SHP77 treated with DMSO at 0.1 percent for 48 hours (cell line): ENCODE measurements around the gene DCLK1.

Source experiments
- DNase-seq: peaks from one replicate; lab custom pipeline; 2025; lab: John Stamatoyannopoulos, UW

The DCLK1 gene

DNA sequence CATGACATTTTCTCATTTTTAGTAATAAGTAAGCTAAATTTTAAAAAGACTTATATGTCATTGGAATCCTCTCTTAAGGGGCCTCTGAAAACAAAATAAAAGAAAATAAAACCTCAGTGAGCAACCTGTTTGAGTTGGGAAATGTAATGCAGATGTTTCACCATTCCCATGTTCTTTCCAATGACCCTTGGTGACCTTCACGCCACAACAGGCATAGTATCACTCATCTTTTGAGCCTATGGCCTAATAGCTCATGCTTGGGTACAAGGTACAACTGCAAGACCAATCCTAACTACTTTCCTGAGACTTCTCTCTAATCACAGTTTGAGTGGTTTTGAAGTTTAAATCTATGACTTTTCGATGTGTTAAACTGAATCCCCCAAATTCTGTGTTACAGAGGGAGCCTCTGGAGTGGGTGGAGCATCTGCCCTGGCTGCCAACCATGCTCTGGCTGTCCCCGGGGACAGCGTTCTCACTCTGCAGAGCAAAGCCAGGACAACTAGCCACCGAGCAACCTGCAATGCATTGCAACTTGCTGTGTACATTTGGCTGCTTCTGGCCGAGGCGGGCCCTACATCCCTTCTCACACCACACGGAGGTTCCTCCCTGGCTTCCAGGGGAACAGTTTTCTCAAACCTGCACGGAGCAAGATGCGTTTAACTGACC is 346.8 kb downstream of the DCLK1 start:
- DNase-seq, result no peak

DNA sequence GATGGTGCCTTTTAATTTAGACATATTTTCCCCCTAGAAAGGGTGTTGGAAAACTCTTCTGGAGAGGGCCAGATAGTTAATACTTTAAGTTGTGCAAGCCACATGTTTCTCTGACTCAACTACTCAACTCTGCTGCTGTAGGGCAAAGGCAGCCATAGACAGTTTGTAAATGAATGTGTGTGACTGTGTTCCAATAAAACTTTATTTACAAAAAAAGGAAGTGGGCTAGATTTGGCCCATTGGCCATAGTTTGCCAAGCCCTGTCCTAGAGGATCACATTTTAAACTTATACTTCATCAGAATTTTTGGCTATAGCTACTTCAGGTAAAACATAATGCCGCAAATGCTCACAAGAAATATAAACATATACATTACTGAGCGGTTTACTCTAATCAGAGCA is 348.4 kb downstream of the DCLK1 start:
- no peak for DNase-seq

DNA sequence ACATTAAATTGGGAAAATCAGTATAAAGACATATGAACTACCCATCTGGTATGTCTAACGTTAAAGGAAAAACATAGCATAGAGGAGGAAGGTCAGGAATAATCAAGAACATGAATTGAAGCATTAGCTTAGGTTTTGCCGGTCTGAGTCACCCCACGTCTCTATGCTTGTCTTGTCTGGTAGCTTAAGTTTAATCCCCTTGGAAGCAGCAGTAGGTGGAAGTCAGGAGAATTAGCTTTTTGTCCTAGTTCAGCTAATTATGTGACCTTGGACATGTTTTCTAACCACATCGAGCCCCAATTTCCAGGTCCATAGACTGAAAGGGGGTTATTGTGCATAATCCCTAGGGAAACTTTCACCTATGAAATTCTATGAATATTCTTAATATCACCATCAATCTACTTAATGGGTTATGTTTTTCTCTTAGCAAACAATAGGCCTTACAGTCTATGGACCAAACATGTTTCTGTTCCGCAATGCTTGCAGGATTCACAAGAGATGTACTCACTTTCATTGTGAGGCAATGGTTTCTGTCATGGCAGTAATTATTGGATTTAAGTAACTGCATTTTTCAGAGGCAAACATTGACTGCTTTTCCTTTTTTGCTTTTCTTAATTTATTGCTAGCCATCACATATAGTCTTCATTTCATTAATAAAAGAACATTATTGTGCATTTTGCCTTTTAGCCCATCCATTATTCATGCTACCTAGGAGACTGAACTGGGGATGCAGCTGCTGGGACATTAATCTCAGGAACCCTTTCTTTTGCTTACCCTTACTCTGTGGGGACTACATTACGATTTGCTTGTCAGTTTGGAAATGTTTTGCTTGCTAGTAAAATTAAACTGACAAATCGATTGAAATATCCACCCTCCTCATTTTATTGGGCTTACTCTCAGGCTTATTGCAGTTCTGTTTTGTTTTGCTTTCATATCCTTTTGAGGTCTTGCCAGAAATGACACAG is 349.9 kb downstream of the DCLK1 start:
- DNase-seq, result no peak

DNA sequence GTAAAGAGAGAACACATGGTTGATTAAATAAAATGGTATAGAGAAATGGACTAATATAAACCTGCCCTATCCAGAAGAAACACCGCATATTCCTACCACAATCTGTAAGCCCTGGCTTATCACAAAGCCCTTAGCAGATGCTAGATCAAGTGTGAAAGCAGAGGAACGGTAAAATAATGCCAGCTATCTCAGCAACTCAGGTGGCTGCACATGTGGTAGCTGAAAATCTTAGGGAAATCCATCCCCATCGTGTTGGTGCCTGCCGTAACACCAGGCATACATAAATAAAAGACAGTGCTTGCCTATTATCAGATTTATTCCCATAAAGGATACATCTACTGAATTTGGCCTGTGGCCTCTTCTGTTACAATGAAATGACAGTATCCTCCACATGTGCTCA is 350.6 kb downstream of the DCLK1 start:
- no peak for DNase-seq

DNA sequence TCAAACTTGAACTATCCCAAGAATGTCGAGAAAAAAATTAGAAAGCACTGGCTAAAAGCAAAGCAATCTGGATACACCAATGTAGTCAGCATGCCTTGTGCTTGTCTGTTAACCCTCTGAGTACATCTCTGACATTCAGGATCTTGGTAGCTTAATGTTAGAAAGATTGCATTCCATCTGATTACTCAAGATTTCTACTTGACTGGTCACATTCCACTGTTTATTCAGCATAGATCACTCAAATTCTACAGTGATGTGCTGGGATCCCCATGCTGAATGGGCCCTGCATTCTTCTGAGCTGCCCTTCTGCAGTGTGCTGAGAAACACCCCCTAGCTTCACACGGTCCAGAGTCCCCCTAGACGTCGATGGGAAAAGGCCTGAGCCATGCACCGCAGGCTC is 359.3 kb downstream of the DCLK1 start:
- no peak for DNase-seq

DNA sequence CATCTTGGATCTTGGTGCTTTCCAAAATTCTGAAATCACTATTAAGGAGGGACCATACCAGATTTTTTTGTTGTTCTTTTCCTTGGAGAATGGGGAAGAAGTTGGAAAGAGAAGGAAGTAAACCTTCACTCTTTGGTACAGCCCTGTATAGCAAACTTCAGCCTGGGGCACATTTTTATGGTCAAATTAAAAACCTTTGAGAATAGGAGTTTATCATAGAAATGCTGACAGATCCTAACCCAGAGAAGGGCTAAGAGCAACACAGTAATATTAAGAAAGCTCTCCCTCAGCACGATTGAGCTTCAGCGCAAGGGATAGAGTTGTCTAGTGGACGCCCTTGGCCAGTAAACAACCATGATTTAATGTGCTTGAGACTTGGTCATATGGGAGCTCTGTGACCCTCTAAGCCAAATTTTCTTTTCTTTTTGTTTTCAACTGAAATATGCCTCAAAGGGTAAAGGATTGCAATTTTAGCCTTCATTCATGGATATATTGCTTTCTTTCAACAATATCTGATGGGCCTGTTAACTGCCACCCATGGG is 360.4 kb downstream of the DCLK1 start:
- DNase-seq, result no peak

DNA sequence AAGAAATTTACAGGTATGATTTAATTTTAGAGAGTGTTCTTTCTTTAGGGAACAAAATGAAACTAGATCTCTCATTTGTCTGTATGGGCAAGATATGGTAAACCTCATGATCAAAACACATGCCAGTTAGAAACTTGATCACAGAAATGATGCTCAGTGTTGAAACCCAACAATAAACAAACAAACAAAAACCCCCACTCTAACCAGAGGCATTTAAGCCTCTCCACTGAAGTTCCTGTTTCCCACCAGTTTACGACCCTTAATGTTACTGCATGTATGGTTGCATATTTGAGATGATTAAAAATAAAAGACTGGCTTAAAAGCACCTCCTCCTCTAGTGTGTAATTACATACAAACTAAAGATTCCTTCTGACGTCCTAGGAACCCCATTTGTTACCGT is 361.4 kb downstream of the DCLK1 start:
- no peak for DNase-seq

DNA sequence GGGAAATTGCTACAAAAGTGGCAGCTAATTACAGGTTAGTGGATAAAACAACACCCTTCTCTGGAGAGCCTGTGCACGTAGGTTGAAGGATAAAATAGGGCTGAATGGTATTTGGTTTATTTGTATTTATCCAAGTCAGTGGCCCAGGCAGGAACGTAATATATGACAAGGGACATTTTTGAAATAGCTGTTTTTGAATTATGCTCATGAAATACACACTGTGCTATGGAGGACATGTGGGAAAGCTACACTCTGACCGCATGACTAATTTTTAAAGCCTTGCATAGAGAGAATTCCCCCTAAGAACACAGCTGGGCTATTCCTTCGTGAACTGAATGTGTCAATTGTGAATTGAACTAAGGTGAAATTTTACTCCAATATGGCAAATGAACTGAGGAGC is 362.6 kb downstream of the DCLK1 start:
- no peak for DNase-seq

DNA sequence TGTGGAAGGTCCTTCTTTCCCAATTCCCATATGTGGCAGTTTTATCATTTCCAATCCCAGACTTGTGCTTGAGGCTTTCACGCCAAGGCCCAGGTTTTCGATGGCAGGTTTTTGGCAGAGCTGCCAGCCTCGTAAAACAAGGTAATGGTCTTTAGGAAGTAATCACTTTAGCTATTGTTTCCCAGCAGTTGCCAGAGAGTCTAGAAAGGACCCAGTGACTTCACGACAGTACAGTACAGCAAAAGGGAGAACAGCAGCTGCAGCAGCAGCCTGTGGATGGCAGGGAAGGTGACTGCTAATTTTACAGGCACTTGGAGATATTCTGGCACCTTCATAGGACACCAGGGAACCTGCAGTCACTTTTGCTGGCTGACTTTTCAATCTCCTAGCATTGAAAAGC is 363.1 kb downstream of the DCLK1 start:
- no peak for DNase-seq

DNA sequence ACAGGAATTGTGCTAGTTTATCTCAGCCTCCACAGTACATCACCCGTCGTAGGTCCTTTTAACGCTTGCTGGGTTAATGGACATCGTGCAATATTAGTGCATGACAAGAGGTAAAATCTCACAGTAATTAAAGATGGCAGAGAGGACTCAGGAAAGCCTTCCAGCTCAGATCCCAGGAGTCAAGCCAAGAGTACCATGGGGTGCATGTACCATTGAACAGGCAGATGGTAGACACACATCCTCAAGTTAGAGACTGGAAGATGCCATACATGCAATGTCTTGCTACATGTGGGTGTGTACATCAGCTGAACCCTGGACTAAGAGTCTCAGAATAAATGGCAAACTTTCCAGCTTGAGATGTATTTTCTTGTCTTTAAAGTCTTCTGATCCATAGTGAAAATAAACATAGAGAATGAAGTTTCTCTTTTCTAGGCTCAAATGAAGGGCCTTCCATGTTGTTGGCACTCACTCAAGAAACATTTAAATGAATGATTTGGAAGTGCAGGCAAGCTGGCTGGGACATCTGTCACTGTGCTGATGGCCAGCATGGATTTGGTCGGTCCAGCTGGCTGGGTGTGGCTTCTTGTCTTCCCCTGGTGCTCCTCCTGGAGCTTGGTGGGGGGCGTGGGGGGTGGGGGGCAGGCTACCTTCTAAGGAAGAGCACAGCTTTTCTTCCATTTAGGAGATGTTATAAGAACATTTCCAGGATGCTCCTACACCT is 363.8 kb downstream of the DCLK1 start:
- DNase-seq, result no peak

DNA sequence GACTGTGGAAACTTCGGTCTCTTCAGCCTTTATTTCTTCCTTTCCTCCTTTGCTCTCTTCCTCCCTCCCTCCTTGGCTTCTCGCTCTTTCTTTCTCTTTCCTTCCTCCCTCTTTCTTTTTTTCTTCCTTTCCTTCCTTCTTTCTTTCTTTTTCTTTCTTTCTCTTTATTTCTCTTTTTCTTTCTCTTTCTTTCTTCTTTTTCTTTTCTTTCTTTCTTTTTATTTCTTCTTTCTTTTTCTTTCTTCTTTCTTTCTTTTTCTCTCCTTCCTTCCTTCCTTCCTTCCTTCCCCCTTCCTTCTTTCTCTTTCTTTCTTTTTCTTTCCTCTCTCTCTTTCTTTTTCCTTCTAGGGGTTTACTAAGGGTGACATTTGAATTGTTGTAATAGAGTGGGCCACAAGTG is 364.5 kb downstream of the DCLK1 start:
- DNase-seq, result no peak

DNA sequence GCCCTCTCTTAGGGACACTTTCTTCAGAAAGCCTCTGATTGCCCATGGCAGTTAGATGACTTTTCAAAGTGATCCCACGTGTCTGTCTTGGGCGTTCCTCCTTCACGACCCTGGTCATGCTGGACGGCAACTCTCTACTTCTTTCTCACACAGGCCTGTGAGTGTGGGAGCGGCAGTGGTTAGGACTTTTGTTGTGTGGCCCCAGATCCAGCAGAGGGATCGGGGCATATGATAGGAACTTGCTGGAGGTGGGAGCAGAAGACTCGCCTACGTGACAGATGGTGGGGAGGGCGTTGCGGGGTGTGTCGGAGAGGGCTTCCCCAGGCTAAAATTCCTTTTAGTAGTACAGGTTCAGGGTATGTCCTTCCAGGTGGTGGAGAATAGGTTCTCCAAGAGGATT is 365.2 kb downstream of the DCLK1 start:
- DNase-seq, result no peak

DNA sequence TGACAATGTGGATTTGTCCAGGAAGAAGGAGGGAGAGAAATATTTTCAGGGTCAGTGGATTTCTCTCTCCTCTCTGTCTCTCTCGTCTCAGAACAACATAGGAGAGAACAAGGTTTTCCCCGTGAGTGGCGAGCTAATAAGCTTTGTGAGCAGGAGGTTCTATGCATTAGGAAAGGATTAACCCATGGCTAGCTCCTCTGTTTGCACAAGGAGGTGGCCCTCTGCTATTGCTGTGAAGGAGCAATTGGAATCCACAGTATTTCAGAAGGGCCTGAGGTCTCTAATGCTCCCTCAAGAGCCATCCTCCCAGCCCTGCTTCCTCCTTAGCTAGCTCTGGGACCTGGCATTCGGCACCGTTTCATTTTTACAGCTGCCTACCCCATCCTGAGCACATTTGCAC is 365.8 kb downstream of the DCLK1 start:
- DNase-seq, result no peak

DNA sequence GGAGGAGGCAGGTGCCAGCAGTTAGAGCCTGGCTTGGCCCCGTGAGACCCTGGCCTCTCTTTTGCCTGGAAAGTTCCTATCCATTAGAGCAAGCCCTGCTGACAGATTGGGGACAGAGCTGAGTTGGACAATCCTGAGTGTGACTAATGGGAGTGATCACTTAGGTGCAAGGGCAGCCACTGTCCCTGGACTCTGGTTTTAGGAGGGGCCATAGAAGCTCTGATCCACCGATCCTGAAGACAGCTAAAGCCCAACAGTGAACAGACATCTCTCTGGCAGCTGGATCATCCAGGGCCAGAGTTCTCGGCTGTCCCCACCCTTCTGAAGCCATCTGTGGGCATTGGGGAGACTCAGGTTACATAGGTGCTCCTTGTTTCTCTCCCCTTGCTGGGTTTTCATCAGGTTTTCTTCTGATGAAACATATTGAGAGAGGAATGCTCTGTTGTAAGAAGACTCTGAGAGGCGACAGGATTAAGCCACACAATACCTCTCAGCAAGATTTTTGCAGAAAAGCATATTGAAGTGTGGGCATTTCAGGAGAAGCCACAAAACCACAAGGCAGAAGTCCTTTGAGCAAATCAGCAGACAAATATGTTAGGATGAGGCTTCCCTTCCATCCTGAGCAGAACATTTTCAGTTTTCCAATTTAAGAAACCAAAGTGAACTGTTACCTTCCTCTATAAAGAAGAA is 366.7 kb downstream of the DCLK1 start:
- DNase-seq, result no peak

DNA sequence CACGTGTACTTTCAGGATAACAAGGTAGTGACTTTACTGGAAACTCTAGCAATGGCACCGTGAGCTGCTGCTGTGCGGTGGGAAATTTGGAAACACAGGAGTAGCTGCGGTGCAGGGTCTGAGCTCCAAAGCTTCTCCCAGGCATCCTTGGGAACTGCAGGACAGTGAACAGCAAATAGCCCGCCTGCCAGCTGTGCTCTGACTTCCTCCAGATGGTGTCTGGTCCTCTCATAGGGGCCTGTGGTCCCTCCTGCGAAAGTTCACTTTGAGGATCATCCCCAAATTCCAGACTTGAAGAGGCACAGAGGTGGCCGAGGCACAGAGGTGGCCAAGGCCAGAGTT is 367.4 kb downstream of the DCLK1 start:
- DNase-seq, result no peak

DNA sequence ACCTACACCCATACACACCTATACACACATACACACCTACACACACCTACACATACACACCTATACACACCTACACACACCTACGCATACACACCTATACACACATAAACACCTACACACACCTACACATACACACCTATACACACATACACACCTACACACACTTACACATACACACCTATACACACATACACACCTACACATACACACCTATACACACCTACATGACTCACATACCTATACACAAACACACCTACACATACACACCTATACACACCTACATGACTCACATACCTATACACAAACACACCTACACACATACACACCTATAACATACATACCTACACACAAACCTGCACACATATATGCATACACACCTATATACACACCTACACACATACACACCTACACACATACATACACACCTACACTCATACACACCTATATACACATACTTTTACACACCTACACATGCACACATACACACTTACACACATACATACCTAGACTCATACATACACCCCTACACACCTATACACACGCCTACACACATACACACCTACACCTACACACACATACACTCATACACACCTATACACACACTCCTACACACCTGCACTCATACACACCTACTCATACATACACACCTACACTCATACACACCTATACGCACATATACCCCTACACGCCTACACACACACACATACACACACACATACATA is 368.0 kb downstream of the DCLK1 start:
- DNase-seq, result no peak

DNA sequence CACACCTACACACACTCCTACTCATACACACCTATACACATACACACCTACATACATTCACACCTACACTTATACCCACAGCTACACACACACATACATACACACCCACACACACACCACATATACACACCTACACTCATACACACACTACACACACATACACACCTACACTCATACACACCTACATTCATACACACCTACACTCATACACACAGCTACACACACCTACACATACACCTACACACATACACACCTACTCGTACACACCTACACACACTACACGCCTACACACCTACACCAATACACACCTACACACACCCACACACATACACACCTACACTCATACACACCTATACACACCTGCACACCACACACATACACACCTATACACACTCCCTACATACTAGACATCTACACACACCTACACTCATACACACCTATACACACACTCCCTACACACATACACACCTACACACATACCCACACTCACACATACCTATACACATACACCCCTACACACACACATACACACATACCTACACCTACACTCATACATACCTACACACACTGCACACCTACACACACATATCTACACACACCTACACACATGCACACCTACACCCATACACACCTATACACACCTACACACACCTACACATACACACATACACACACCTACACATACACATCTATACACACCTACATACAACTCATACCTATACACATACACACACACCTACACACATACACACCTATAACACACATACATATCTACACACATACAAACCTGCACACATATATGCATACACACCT is 369.5 kb downstream of the DCLK1 start:
- DNase-seq, result no peak

DNA sequence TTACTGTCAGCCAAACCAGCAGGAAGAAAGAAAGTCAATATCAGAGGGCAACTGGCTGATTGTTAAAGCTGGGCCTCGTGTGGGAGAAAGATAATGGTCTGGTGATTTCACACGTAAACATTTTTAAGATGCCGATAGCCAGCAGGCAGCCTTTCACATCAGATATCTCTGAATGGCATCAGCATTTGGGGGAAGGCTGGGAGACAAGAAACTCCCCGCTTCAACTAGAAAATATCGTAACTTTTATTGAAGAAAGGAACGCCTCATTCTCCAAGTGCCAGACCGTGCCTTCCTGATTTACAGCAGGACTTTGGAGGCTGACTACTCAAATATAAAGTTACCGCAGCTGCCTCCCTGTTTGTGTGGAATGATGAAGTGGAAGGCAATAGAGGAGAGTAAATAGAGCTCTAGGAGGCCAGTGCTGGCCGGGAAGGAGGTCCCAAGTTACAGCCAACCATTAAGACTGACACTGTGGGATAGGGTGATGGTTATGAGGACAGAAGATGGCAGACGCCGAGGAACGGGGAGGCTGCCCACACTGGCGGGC is 370.4 kb downstream of the DCLK1 start:
- no peak for DNase-seq

DNA sequence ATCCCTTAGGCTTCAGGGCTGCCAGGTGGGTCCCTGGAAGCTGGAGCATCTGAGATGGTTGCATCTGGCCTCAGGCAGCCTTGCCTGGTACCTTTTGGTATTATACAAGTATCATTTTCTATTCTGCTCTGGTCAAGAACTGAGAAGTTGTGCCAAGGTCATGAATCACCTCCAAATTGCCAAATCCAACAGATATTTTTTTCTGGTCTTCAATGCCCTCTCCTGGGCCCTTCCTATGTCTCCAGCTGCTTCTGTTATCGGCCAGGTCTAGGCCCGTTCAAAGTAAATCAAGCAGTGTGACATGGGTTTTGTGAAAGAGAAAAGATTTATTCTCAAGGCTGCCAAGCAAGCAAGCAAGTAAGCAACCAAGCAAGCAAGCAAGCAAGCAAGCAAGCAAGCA is 383.6 kb downstream of the DCLK1 start:
- no peak for DNase-seq

DNA sequence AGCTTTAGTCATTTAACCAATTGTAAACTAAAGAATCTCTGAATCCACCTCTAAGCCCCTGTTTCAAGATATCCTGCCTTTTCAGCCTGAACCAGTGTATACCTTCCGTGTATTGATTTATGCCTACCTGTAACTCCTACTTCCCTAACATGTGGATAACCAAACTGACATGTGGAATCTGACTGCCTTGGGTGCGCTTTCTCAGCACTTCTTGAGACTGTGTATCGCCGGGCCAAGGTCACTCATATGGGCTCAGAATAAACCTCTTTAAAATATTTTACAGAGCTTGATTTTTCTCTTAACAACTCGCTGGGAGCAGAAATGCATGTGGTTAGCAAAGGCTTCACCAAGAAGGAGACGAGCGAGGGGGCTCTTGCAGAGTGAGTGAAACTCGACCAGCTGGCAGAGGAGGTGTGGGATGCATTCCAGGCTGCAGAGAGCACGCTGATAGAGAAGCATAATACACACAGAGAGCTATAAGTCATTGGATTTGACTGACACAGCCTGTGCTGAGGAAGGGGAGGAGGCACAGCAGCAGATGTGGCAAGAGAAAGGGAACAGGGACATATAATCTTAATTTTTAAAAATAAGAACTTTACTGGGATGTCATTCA is 386.5 kb downstream of the DCLK1 start:
- no peak for DNase-seq
